ENCODE data around the gene CTNND1.

DNA sequence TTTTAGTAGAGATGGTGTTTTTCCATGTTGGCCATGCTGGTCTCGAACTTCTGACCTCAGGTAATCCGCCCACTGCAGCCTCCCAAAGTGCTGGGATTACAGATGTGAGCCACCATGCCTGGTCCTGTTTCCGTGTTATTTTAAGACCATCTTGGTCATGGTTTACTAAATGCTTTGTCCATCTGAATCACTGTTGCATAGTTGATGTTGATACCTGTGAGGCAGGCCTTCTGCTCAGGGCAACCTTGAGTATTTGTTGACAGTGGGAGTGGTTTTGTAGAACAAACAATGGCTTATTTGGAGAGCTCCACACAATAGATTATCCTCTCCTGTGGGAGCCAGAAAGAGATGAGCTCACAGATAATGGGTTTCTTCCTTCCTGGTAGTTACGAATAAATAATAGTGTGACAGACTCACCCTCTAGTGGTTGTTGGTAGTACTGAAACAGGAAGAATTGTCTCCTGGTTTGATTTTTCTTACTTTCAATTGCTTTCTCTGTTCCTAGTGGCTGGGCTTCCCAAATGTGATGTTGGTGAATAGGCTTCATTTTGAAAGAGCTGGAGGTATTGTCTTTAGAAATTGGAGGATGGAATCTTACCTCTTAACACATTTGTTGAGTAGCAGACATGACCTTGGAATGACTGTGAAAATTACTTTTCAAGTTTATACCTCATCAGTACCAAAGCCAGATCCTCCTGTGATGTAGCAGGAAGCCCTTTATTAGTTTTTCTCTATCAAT lies 39.0 kb downstream of the CTNND1 start:
- TF ChIP-seq, protein P1, sequence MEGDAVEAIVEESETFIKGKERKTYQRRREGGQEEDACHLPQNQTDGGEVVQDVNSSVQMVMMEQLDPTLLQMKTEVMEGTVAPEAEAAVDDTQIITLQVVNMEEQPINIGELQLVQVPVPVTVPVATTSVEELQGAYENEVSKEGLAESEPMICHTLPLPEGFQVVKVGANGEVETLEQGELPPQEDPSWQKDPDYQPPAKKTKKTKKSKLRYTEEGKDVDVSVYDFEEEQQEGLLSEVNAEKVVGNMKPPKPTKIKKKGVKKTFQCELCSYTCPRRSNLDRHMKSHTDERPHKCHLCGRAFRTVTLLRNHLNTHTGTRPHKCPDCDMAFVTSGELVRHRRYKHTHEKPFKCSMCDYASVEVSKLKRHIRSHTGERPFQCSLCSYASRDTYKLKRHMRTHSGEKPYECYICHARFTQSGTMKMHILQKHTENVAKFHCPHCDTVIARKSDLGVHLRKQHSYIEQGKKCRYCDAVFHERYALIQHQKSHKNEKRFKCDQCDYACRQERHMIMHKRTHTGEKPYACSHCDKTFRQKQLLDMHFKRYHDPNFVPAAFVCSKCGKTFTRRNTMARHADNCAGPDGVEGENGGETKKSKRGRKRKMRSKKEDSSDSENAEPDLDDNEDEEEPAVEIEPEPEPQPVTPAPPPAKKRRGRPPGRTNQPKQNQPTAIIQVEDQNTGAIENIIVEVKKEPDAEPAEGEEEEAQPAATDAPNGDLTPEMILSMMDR (IDR thresholded peaks at IDR 0.05), result peak; percentile 87
- TF ChIP-seq ZFX (IDR thresholded peaks at IDR 0.05; ENCODE audit: borderline replicate concordance), result no peak
